HG03565 (cell line): ENCODE data around the gene PPP1R16B.

Experiments used
- ATAC-seq: cut with Tn5 transposase; IDR thresholded peaks from one replicate; pipeline ENCODE4 v1.9.1; 2021; ENCODE audit warnings: mild to moderate bottlenecking, moderate library complexity; ENCODE audit not compliant: unreplicated experiment

Gene PPP1R16B

GRCh38 chr20:38927902-38928578 is 122.5 kb downstream of the PPP1R16B start:
- ATAC-seq = no peak

- ATAC-seq = no peak
Observed at GRCh38 chr20:38930242-38930569, 124.7 kb downstream of the PPP1R16B start.

GRCh38 chr20:38931984-38932383 is 126.5 kb downstream of the PPP1R16B start:
- ATAC-seq = no peak

GRCh38 chr20:38932457-38933120 is 127.1 kb downstream of the PPP1R16B start:
- ATAC-seq = no peak

- no peak for ATAC-seq
Observed at GRCh38 chr20:38934530-38934929, 129.0 kb downstream of the PPP1R16B start.

GRCh38 chr20:38935285-38935684 is 129.8 kb downstream of the PPP1R16B start:
- ATAC-seq = no peak

GRCh38 chr20:38935967-38936407 is 130.5 kb downstream of the PPP1R16B start:
- ATAC-seq = no peak

- no peak for ATAC-seq
Observed at GRCh38 chr20:38937000-38937399, 131.5 kb downstream of the PPP1R16B start.

- no peak for ATAC-seq
Observed at GRCh38 chr20:38937978-38938473, 132.5 kb downstream of the PPP1R16B start.

GRCh38 chr20:38939686-38940085 is 134.2 kb downstream of the PPP1R16B start:
- ATAC-seq = no peak

GRCh38 chr20:38940644-38941043 is 135.1 kb downstream of the PPP1R16B start:
- ATAC-seq = no peak

GRCh38 chr20:38941726-38942389 is 136.4 kb downstream of the PPP1R16B start:
- ATAC-seq = no peak

- no peak for ATAC-seq
Observed at GRCh38 chr20:38945012-38945411, 139.5 kb downstream of the PPP1R16B start.

GRCh38 chr20:38946836-38947235 is 141.3 kb downstream of the PPP1R16B start:
- ATAC-seq = no peak

GRCh38 chr20:38947931-38948362 is 142.4 kb downstream of the PPP1R16B start:
- ATAC-seq = no peak

- ATAC-seq = no peak
Observed at GRCh38 chr20:38950254-38950653, 144.8 kb downstream of the PPP1R16B start.

- no peak for ATAC-seq
Observed at GRCh38 chr20:38951611-38952010, 146.1 kb downstream of the PPP1R16B start.

- no peak for ATAC-seq
Observed at GRCh38 chr20:38952153-38952552, 146.7 kb downstream of the PPP1R16B start.

GRCh38 chr20:38953630-38954340 is 148.3 kb downstream of the PPP1R16B start:
- no peak for ATAC-seq

GRCh38 chr20:38957235-38957876 is 151.9 kb downstream of the PPP1R16B start:
- no peak for ATAC-seq
